Subcutaneous abdominal adipose tissue (tissue), 5 donors: ENCODE data around the gene RELN.

Source experiments
- H3K27ac ChIP-seq: one replicate; pipeline ENCODE4 v1.7.0; 2013; ENCODE audit warnings: low read depth, mild to moderate bottlenecking, inconsistent platforms, low read length, moderate library complexity
- H3K27me3 ChIP-seq, 5 donors: one replicate each; pipeline ENCODE4 v1.7.0; 2013; ENCODE audit warnings: low read length in 5 of 5, inconsistent platforms in 1 of 5; ENCODE audit not compliant: control insufficient read depth in 5 of 5, insufficient read depth in 4 of 5
- H3K36me3 ChIP-seq, 5 donors: one replicate each; pipeline ENCODE4 v1.7.0; 2013; ENCODE audit warnings: low read length in 5 of 5; ENCODE audit not compliant: control insufficient read depth in 5 of 5, insufficient read depth in 5 of 5
- H3K4me1 ChIP-seq, 5 donors: one replicate each; pipeline ENCODE4 v1.7.0; 2013; ENCODE audit warnings: low read length in 5 of 5, mild to moderate bottlenecking in 3 of 5, moderate library complexity in 1 of 5; ENCODE audit not compliant: control insufficient read depth in 5 of 5, insufficient read depth in 5 of 5
- H3K4me3 ChIP-seq, 5 donors: one replicate each; pipeline ENCODE4 v1.7.0; 2013; ENCODE audit warnings: low read length in 5 of 5, low read depth in 1 of 5
- H3K9ac ChIP-seq, 5 donors: one replicate each; pipeline ENCODE4 v1.7.0; 2013; ENCODE audit warnings: low read length in 5 of 5, mild to moderate bottlenecking in 4 of 5, moderate library complexity in 3 of 5
- H3K9me3 ChIP-seq, 5 donors: one replicate each; pipeline ENCODE4 v1.7.0; 2013; ENCODE audit warnings: low read length in 5 of 5; ENCODE audit not compliant: control insufficient read depth in 5 of 5
- donor health status: healthy.
- donor health status: healthy.
- donor health status: healthy.
- donor health status: healthy.
- donor health status: healthy.

Gene RELN

DNA sequence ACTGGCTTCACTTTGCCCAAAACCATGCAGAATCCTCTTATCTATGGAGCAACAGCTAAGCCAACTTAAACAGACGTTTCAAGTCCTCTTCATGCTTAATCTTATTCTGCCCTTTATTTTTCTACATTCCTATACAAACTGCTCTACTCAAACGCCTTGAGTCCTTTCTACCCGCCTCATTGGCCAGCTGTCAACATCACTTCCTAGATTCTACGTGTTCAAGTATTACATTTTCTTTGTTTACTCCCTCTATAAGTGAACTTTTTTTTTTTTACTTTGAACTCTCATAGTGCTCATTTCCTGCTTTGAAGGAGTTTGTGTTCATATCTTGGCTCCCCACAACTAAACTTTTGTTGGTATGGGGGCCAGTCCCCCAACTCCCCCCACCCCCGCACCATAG is 514.5 kb downstream of the RELN start:
- Histone ChIP-seq H3K27me3 (no peaks in the 10 kb centered on the region), H3K4me3 (no peak overlapping the region), H3K27ac (no peak overlapping the region), H3K9me3 (no peaks in the 10 kb centered on the region), H3K9ac (no peak overlapping the region), H3K4me1 (no peaks in the 10 kb centered on the region), H3K36me3 (no peaks in the 10 kb centered on the region)

DNA sequence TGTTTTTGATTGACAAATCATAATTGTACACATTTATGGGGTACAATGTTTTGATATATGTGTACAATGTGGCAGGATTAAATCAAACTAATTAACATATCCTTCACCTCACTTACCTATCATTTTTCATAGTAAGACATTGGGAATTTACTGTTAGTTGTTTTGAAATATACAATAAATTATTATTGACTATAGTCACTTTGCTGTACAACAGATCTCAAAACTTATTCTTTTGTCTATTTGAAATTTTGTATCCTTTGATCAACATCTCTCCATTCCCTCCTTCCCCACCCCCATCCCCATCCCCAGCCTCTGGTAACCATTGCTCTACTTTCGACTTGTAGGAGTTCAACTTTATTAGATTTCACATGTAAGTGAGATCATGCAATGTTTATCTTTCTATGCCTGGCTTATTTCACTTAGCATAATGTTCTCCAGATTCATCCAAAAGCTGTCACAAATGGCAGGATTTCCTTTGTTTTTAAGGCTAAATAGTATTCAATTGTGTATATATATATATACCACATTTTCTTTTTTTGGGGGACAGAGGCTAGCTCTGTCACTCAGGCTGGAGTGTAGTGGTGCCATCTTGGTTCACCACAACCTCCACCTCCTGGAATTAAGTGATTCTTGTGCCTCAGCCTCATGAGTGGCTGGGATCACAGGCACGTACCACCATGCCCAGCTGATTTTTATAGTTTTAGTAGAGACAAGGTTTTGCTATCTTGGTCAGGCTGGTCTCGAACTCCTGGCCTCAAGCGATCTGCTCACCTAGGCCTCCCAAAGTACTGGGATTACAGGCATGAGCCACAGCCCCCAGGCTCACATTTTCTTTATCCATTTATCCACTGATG is 520.1 kb downstream of the RELN start:
- Histone ChIP-seq H3K4me1 (no peaks in the 10 kb centered on the region), H3K9ac (no peak overlapping the region), H3K4me3 (no peak overlapping the region), H3K27me3 (no peaks in the 10 kb centered on the region), H3K9me3 (no peaks in the 10 kb centered on the region), H3K27ac (no peak overlapping the region), H3K36me3 (no peaks in the 10 kb centered on the region)

DNA sequence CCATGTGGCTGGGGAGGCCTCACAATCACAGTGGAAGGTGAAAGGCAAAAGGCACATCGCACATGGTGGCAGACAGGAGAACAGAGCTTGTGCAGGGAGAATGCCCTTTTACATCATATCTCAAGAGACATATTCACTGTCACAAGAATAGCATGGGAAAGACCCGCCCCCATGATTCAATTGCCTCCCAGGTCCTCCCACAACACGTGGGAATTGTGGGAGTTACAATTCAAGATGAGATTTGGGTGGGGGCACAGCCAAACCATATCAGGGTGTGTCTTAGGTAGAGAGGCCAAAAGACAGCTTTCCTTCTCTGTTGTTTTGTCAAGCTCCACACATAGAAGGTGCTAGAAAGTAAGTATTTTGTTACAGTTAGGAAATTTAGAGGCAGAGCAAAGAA is 522.6 kb downstream of the RELN start:
- Histone ChIP-seq H3K27me3 (no peaks in the 10 kb centered on the region), H3K27ac (no peak overlapping the region), H3K4me1 (no peaks in the 10 kb centered on the region), H3K36me3 (no peaks in the 10 kb centered on the region), H3K4me3 (no peak overlapping the region), H3K9me3 (no peaks in the 10 kb centered on the region), H3K9ac (no peak overlapping the region)

DNA sequence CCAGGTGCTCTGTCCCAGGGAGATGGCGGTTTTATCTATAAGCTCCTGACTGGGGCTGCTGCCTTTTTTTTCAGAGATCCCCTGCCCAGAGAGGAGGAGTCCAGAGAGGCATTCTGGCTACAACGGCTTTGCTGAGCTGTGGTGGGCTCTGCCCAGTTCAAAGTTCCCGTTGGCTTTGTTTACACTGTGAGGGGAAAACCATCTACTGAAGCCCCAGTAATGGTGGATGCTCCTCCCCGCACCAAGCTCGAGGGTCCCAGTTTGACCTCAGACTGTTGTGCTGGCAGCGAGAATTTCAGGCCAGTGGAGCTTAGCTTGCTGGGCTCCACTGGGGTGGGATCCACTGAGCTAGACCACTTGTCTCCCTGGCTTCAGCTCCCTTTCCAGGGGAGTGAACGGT is 527.1 kb downstream of the RELN start:
- H3K27ac ChIP-seq = no peak overlapping the region
- no peak overlapping the region for H3K9ac ChIP-seq
- no peaks in the 10 kb centered on the region for H3K4me1 ChIP-seq
- no peak overlapping the region for H3K4me3 ChIP-seq
- no peaks in the 10 kb centered on the region for H3K36me3 ChIP-seq
- H3K9me3 ChIP-seq = peaks cover 0 to 2% (median 0%) of the 10 kb centered on the region in 5 donors
- H3K27me3 ChIP-seq = no peaks in the 10 kb centered on the region

DNA sequence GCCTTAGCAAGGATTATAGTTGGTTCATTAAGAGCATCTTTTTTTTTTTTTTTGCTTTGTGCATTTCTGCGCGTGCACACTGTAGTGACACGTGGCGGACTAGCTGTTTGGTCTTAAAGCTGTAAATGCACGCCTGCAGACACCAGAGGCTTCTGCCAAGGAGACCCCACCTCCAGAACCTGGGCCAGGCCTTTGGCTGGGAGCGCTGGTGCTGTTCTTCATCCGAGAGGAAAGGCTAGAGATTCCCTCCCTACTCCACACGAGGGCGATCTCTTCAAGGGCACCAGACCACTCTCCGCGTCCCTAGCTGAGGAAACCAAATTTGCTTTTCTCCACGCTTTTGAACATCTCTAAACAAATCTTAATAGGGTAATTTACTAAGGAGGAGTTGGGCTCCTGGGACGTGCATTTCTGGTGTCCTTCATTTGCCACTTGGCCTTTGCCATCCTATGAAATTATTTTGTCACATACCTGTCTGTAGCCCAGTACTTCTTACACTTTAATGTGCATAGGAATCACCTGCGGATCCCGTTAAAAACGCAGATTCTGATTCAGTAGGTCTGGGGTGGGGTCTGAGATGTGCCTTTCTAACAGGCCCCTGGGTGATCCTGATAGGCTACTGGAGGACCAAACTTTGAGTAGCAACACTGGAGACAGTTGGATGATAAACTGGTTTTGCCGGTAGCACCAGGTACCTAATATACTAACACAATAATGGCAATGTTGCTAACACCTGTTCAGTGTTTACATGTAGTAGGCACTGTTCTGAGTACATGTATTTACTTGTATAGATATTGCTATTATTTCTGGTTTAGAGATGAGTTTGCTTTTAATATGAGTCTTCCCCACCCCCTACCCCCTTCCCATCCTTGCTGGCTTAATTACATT is 542.1 kb downstream of the RELN start:
- Histone ChIP-seq H3K27me3 (peaks cover 0 to 21% (median 13%) of the 10 kb centered on the region in 5 donors), H3K36me3 (no peaks in the 10 kb centered on the region), H3K27ac (no peak overlapping the region), H3K4me1 (peaks cover 0 to 19% (median 14%) of the 10 kb centered on the region in 5 donors), H3K9me3 (no peaks in the 10 kb centered on the region), H3K4me3 (no peak overlapping the region), H3K9ac (no peak overlapping the region)

DNA sequence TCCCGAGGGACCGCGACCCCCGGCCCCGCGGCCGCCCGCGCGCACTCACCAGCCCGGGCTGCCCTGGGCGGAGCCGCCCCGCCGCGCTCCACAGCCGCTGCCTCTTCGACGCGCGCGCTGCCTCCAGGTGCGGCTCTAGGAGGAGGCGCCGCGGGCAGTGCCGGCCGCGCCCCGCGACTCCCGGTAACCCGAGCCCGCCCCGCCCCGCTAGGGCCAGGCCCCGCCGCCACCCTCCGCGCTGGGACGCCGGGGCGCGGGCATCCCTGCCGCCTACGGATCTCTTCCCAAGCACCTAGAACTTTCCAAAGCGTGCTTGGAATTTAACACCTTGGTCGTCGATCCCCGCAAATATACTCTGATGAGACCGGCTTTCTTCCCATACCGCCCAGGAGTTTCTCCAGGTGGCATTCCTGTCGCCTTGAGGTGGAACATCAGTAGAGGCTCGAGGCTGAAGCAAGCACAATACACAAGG is 543.4 kb downstream of the RELN start, which contains the start of gene SLC26A5:
TSS of gene SLC26A5 (minus strand) at position 159 of the 472 bp plus-strand sequence. CDS start 24,693 bp downstream, outside the sequence.
- Histone ChIP-seq H3K4me3 (peak within 1 kb of the TSS; percentile 55 to 68 (median 61)), H3K27ac (no peak within 1 kb of the TSS), H3K9ac (peak within 1 kb of the TSS in 1 of 5 donors; percentile 61), H3K36me3 (no peaks in the 10 kb centered on the region), H3K4me1 (peaks cover 0 to 19% (median 14%) of the 10 kb centered on the region in 5 donors), H3K9me3 (no peaks in the 10 kb centered on the region), H3K27me3 (peaks cover 0 to 21% (median 13%) of the 10 kb centered on the region in 5 donors)

DNA sequence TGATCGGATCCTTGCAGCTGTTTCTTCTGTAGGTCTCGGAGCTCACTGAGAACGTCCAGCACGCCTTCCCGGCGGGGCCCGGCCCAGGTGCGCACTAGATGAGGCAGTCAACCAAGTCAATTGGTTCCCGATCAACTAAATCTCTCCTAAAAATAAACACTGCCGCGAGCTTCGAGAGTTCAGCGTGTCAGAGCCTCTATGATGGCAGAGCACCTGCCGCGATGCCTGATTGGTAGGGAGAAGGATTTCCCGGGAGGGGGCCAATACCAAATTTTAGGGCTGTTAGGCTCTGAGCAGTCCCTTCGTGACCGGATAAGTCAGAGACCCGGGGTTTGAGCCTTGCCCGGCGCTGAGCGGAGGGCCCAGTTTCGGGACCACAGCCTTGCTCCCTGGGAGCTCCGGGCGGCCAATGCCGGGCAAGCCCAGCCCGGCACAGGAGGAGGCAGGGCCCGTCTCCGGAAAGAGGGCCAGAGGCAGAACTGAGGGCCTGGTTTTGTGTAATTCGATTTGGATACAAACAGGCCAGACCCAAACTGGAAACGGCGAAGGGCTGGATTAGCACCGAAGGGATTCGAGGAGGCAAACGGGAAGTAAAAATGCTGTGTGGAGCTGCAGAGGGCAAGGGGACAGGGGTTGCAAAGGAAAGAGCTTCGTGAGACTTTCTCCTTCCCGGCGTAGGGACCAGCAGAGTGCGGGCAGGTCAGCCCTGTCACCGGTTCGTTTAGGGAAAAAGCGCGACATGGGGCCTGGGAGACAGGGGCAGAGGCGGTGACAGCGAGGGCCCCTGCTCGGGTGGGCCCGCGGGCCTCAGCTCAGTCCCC is 544.0 kb downstream of the RELN start:
- peaks cover 0 to 19% (median 14%) of the 10 kb centered on the region in 5 donors for H3K4me1 ChIP-seq
- H3K27me3 ChIP-seq = peaks cover 0 to 21% (median 13%) of the 10 kb centered on the region in 5 donors
- H3K36me3 ChIP-seq = no peaks in the 10 kb centered on the region
- no peak overlapping the region for H3K27ac ChIP-seq
- peak overlapping the region in 1 of 5 donors; percentile 61 for H3K9ac ChIP-seq
- H3K4me3 ChIP-seq = peak overlapping the region; percentile 55 to 68 (median 61)
- no peaks in the 10 kb centered on the region for H3K9me3 ChIP-seq

DNA sequence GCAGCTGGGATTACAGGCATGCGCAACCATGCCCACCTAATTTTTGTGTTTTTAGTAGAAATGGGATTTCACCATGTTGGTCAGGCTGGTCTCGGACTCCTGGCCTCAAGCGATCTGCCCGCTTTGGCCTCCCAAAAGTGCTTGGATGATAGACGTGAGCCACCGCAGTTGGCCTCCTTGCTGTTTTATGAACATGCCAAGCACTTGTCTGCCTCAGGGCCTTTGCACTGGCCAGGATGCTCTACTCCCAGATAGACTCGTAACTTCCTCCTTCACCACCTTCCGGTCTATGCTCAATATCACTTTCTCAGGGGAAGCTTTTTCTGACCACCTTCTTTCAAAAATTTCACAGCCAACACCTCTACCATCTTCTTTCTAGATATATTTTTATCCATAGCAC is 549.8 kb downstream of the RELN start:
- Histone ChIP-seq H3K4me3 (no peak overlapping the region), H3K27ac (no peak overlapping the region), H3K27me3 (peaks cover 0 to 7% (median 4%) of the 10 kb centered on the region in 5 donors), H3K9me3 (no peaks in the 10 kb centered on the region), H3K9ac (no peak overlapping the region), H3K36me3 (no peaks in the 10 kb centered on the region), H3K4me1 (no peaks in the 10 kb centered on the region)

DNA sequence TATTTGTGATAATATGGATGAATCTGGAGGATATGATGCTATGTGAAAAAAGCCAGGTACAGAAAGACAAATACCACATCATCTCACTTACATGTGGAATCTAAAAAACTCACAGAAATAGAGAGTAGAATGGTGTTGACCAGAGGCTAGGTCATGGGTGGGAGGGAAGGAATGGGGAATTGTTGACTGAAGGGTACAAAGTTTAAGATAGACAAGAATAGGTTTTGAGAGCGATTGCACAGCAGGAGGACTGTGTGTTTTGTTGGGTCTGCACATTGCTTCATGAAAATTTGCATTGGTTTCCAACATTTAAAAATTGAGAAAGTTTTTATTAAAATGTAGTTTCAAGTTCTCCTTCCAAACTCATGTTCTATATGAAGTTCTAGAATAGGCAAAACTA is 551.8 kb downstream of the RELN start:
- no peaks in the 10 kb centered on the region for H3K36me3 ChIP-seq
- H3K4me1 ChIP-seq = no peaks in the 10 kb centered on the region
- peaks cover 0 to 3% (median 0%) of the 10 kb centered on the region in 5 donors for H3K9me3 ChIP-seq
- H3K27ac ChIP-seq = no peak overlapping the region
- H3K4me3 ChIP-seq = no peak overlapping the region
- no peak overlapping the region for H3K9ac ChIP-seq
- peaks cover 0 to 3% (median 0%) of the 10 kb centered on the region in 5 donors for H3K27me3 ChIP-seq
